NCI-H2029 (cell line): Measurements from ENCODE around the gene CFAP46.
"Not testable (repeated sequence)": the region's sequence is repeated elsewhere in the genome, so short reads cannot be mapped to it uniquely, and the experiment has no call there.

Source experiments
- DNase-seq: peaks from one replicate; lab custom pipeline; 2025; lab: John Stamatoyannopoulos, UW

Gene CFAP46

GRCh38 chr10:132944510-132944909 is 2.1 kb upstream of the CFAP46 start:
- DNase-seq: no peak

- DNase-seq: no peak
These were observed 1.5 kb upstream of the CFAP46 start for GRCh38 chr10:132943791-132944404.

- no peak for DNase-seq
These were observed 854 bp upstream of the CFAP46 start for GRCh38 chr10:132943058-132943790.

GRCh38 chr10:132941640-132942051 is 724 bp downstream of the CFAP46 start:
- DNase-seq: no peak

- no peak for DNase-seq
These were observed 1.4 kb downstream of the CFAP46 start for GRCh38 chr10:132940791-132941465.

- no peak for DNase-seq
These were observed 2.2 kb downstream of the CFAP46 start for GRCh38 chr10:132939957-132940790.

- no peak for DNase-seq
These were observed 2.9 kb downstream of the CFAP46 start for GRCh38 chr10:132939378-132939955.

GRCh38 chr10:132938472-132939339 is 3.7 kb downstream of the CFAP46 start:
- no peak for DNase-seq

- DNase-seq: no peak
These were observed 4.5 kb downstream of the CFAP46 start for GRCh38 chr10:132937861-132938260.

- DNase-seq: no peak
These were observed 7.4 kb downstream of the CFAP46 start for GRCh38 chr10:132934953-132935352.

- no peak for DNase-seq
These were observed 8.9 kb downstream of the CFAP46 start for GRCh38 chr10:132933308-132934042.

- no peak for DNase-seq
These were observed 9.7 kb downstream of the CFAP46 start for GRCh38 chr10:132932461-132933307.

GRCh38 chr10:132931258-132932250 is 10.8 kb downstream of the CFAP46 start:
- not testable (repeated sequence) for DNase-seq

GRCh38 chr10:132930701-132931100 is 11.7 kb downstream of the CFAP46 start:
- not testable (repeated sequence) for DNase-seq

- no peak for DNase-seq
These were observed 12.3 kb downstream of the CFAP46 start for GRCh38 chr10:132929953-132930548.

- no peak for DNase-seq
These were observed 12.9 kb downstream of the CFAP46 start for GRCh38 chr10:132929480-132929879.

- DNase-seq: no peak
These were observed 14.1 kb downstream of the CFAP46 start for GRCh38 chr10:132928261-132928660.

GRCh38 chr10:132927824-132928223 is 14.5 kb downstream of the CFAP46 start:
- DNase-seq: no peak
